HEK293T (cell line): ENCODE measurements around the gene FHOD3.

Experiments used
- BHLHE40 ChIP-seq: fragments of 450-650 bp; IDR thresholded peaks from 2 replicates; pipeline ENCODE4 v1.6.1; 2016; ENCODE audit warnings: mild to moderate bottlenecking, moderate library complexity, borderline replicate concordance
- CTBP1 ChIP-seq: fragments of 450-650 bp; IDR thresholded peaks from 2 replicates; pipeline ENCODE4 v1.6.1; 2016; ENCODE audit warnings: borderline replicate concordance
- FOXA1 ChIP-seq: fragments of 450-650 bp; IDR thresholded peaks from 2 replicates; pipeline ENCODE4 v1.6.1; 2016; ENCODE audit warnings: mild to moderate bottlenecking
- HDGF ChIP-seq: fragments of 450-650 bp; IDR thresholded peaks from 2 replicates; pipeline ENCODE4 v1.6.1; 2017; ENCODE audit warnings: antibody characterized with exemption, borderline replicate concordance
- L3MBTL2 ChIP-seq: fragments of 450-650 bp; conservative IDR thresholded peaks from 2 replicates; pipeline ENCODE4 v1.6.1; 2016; ENCODE audit warnings: mild to moderate bottlenecking

DNA sequence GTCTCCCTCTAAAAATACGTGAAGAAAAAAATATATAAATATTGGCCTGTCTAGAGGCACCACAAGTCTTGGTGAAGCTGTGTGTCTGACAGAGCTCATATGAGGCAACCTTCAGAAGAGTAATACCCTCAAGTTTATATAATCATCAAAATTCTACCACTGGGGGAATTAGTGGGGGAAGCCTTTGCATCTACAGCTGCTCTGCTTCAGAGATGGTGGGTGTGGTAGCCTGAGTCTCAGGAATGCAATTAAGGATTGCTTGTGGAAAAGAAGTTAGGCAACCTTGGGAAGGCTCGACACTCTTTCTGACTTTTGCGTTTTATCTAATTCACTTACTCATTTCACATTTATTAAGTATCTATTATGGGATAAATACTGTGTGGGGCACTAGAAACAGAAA, 513.9 kb downstream of the FHOD3 start:
- no peak for TF ChIP-seq BHLHE40
- TF ChIP-seq CTBP1, result no peak
- TF ChIP-seq FOXA1, result no peak
- TF ChIP-seq L3MBTL2, result no peak
- no peak for TF ChIP-seq HDGF
